K562 (cell line): ENCODE data around the gene ADAMTS14. TPM values are rescaled to one million over a fixed set of nuclear protein-coding genes. Genes with fewer than 3 reads are reported as not detected.

Source experiments
- C11orf30 ChIP-seq: fragments of 450-650 bp; IDR thresholded peaks from 2 replicates; pipeline ENCODE4 v1.6.1; 2016; ENCODE audit warnings: low read depth, mild to moderate bottlenecking
- CREM ChIP-seq: IDR thresholded peaks from 2 replicates; pipeline ENCODE4 v1.6.1; 2014; ENCODE audit warnings: antibody characterized with exemption, low read depth
- ERF ChIP-seq: fragments of 450-650 bp; formaldehyde crosslinking; IDR thresholded peaks from 2 replicates; pipeline ENCODE4 v1.4.0; 2020; ENCODE audit warnings: mild to moderate bottlenecking, mixed read lengths
- JUN ChIP-seq, 2 experiments: sonication (generic) in 1 of 2; formaldehyde crosslinking in 1 of 2; IDR thresholded peaks; 2 replicates each; pipeline versions ENCODE4 v1.6.1 to v1.8.0; 2012 to 2022; ENCODE audit warnings: borderline replicate concordance in 2 of 2, mild to moderate bottlenecking in 2 of 2, improper control_type of control experiment in 1 of 2, low read depth in 1 of 2, low read length in 1 of 2, missing genetic modification reagents in 1 of 2
- MAFG ChIP-seq: fragments of 450-650 bp; conservative IDR thresholded peaks from 2 replicates; pipeline ENCODE4 v1.6.1; 2016; ENCODE audit warnings: missing genetic modification characterization, missing compliant biosample characterization
- MTA3 ChIP-seq: fragments of 450-650 bp; formaldehyde crosslinking; IDR thresholded peaks from 2 replicates; pipeline ENCODE4 v1.6.1; 2017; ENCODE audit warnings: mild to moderate bottlenecking, borderline replicate concordance
- NFE2 ChIP-seq: IDR thresholded peaks from 2 replicates; pipeline ENCODE4 v1.6.1; 2014; ENCODE audit warnings: antibody characterized with exemption, low read depth
- NFIC ChIP-seq: fragments of 450-650 bp; IDR thresholded peaks from 2 replicates; pipeline ENCODE4 v1.6.1; 2017; ENCODE audit warnings: mild to moderate bottlenecking, inconsistent platforms
- RBBP5 ChIP-seq: fragments of 200-600 bp; sonication (generic); IDR thresholded peaks from 2 replicates; pipeline ENCODE4 v1.6.1; 2012; ENCODE audit warnings: borderline replicate concordance, mild to moderate bottlenecking, low read length, control low read depth, inconsistent platforms; ENCODE audit not compliant: insufficient read depth, poor library complexity, severe bottlenecking
- STAT5A ChIP-seq: IDR thresholded peaks from 2 replicates; pipeline ENCODE4 v1.6.1; 2012; ENCODE audit warnings: low read length, inconsistent platforms, borderline replicate concordance
- TRIM24 ChIP-seq, 2 experiments: fragments of 450-650 bp; IDR thresholded peaks; 2 replicates each; pipeline ENCODE4 v1.6.1; 2016
- ZNF239 ChIP-seq: fragments of 250-450 bp; sonication (Bioruptor Pico); IDR thresholded peaks from 2 replicates; pipeline ENCODE4 v1.4.0; 2020; ENCODE audit warnings: mild to moderate bottlenecking
- ZNF583 ChIP-seq: fragments of 250-450 bp; sonication (Bioruptor Pico); IDR thresholded peaks from 2 replicates; pipeline ENCODE4 v1.4.0; 2020
- ZNF668 ChIP-seq: fragments of 250-450 bp; sonication (Bioruptor Pico); IDR thresholded peaks from 2 replicates; pipeline ENCODE4 v1.8.0; 2022; ENCODE audit warnings: mild to moderate bottlenecking, inconsistent platforms
- ZNF707 ChIP-seq: fragments of 250-450 bp; sonication (Bioruptor Pico); conservative IDR thresholded peaks from 2 replicates; pipeline ENCODE4 v1.8.0; 2022; ENCODE audit warnings: inconsistent platforms, mild to moderate bottlenecking, moderate library complexity
- polyA plus RNA-seq, 8 experiments: library from polyadenylated mRNA; depleted of rRNA in 4 of 8; stranded (reverse) in 5 of 8; unstranded in 3 of 8; fragments of >200 nt; fragmentation: Nextera tagmentation in 2 of 8; fragmentation: Illumina TruSeq in 1 of 8; extraction: Ambion mirVana in 2 of 8; extraction: Trizol in 1 of 8; gene quantifications; 2 replicates each; pipeline versions ENCODE4 v1.2.1 to v1.2.3, GENCODE V29; 2011 to 2014; ENCODE audit warnings: inconsistent platforms in 1 of 8, missing spikeins in 1 of 8
- total RNA-seq, 7 experiments: library from RNA; depleted of rRNA in 6 of 7; stranded (reverse); fragments of >200 nt in 6 of 7; fragmentation: Illumina TruSeq in 2 of 7; extraction: Trizol in 2 of 7; gene quantifications; 2 replicates each; pipeline versions ENCODE4 v1.2.1 to v1.2.3, GENCODE V29; 2011 to 2021; ENCODE audit warnings: low replicate concordance in 1 of 7
- TF ChIP-seq, protein P1 (sequence below), 2 experiments: fragments of 450-650 bp in 1 of 2; sonication (generic) in 1 of 2; formaldehyde crosslinking in 1 of 2; IDR thresholded peaks in 1 of 2; conservative IDR thresholded peaks in 1 of 2; 2 replicates each; pipeline versions ENCODE4 v1.6.1 to v1.8.1; 2016 to 2023; ENCODE audit warnings: mild to moderate bottlenecking in 2 of 2, moderate library complexity in 2 of 2, inconsistent platforms in 1 of 2, missing genetic modification reagents in 1 of 2
- TF ChIP-seq, protein P2 (sequence below): fragments of 250-450 bp; sonication (Bioruptor Pico); IDR thresholded peaks from 2 replicates; pipeline ENCODE4 v1.4.0; 2020; ENCODE audit warnings: borderline replicate concordance

Gene ADAMTS14
- total and polyA plus RNA-seq, 9 of the 15 experiments (the other 6 are each of a cell fraction or from before 2014, with no cell fraction given) = 0.04 to 37.4 (median 15.9) TPM

DNA sequence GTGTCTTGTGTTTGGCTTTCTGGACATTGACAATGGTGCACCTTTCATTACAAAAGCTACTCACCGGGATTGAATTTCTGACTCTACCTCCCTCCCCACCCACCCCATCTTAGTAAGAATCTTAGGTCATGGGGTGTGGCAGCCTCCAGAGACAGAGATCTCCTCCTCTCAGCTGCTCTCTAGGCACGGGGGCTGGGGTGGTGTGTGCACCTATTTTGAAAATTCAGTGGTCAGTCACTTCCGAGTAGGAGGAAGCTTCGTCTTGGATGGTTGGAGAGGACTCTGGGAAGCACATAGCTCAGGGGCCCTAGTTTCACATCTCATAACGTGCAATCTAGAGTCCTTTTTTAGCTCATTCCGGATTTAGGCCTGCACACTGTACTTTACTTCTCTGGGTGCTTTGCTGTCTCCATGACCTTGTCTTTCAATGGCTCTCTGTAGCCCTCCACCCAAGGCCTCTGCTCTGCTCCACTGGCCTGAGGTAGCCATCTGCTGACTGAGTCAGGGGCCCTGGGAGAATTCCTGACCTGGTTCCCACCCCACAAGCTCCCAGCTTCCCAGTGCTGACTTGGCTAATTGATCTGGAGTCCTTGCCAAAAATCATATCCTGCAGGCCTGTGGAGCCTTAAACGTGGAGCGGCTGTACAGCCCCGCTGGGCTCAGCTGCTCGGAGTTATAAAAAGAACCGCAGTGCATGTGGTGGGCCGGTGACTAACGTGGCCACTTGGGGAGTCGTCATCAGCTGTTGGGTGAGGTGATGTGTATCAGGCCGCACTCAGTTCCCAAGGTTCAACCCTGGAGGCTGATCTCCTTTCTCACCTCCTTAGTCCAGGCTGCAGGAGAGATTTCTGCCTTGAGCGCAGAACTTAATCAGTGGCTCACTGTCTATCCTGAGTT, 19.3 kb upstream of the ADAMTS14 start (continued):
- TF ChIP-seq MTA3 = 0 out of 2 replicates have a peak, but pooled peaks have one; percentile 14
- TF ChIP-seq, protein P1, sequence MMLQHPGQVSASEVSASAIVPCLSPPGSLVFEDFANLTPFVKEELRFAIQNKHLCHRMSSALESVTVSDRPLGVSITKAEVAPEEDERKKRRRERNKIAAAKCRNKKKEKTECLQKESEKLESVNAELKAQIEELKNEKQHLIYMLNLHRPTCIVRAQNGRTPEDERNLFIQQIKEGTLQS (IDR thresholded peaks at IDR 0.05) = peak; percentile 84
- TF ChIP-seq, protein P1 (CRISPR knock-in tag; conservative IDR thresholded peaks at IDR 0.05) = peak; percentile 75
- peak; percentile 22 for TF ChIP-seq RBBP5
- no peak for TF ChIP-seq ZNF707
- peak; percentile 38; the same call in 1 of the 2 replicates for TF ChIP-seq MAFG (tag)
- TF ChIP-seq ZNF583 = 0 out of 2 replicates have a peak, but pooled peaks have one; percentile 47
- TF ChIP-seq NFIC = peak; percentile 16; the same call in 1 of the 2 replicates
- TF ChIP-seq JUN (IDR thresholded peaks at IDR 0.05; ENCODE audit: borderline replicate concordance, low read depth, low read length) = peak; percentile 71; the same call in 1 of the 2 replicates
- no peak for TF ChIP-seq JUN (CRISPR knock-in tag; IDR thresholded peaks at IDR 0.05; ENCODE audit: borderline replicate concordance)
- TF ChIP-seq STAT5A = no peak
- no peak for TF ChIP-seq ZNF668 (CRISPR knock-in tag)
- TF ChIP-seq ERF (CRISPR knock-in tag) = 0 out of 2 replicates have a peak, but pooled peaks have one; percentile 35
- peak; percentile 62 for TF ChIP-seq C11orf30
- TF ChIP-seq NFE2 = 0 out of 2 replicates have a peak, but pooled peaks have one; percentile 3
- TF ChIP-seq, protein P2, sequence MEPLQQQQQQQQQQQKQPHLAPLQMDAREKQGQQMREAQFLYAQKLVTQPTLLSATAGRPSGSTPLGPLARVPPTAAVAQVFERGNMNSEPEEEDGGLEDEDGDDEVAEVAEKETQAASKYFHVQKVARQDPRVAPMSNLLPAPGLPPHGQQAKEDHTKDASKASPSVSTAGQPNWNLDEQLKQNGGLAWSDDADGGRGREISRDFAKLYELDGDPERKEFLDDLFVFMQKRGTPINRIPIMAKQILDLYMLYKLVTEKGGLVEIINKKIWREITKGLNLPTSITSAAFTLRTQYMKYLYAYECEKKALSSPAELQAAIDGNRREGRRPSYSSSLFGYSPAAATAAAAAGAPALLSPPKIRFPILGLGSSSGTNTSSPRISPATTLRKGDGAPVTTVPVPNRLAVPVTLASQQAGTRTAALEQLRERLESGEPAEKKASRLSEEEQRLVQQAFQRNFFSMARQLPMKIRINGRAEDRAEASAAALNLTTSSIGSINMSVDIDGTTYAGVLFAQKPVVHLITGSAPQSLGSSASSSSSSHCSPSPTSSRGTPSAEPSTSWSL (CRISPR knock-in tag) = no peak
- TF ChIP-seq TRIM24 (IDR thresholded peaks at IDR 0.05) = peak in 1 of 2 experiments; percentile 43; a peak in 1 of 4 replicates
- TF ChIP-seq CREM = peak; percentile 70
- no peak for TF ChIP-seq ZNF239 (CRISPR knock-in tag)
